Measurements from ENCODE around the gene PI16. TPM values are rescaled to one million over a fixed set of nuclear protein-coding genes. Genes with fewer than 3 reads are reported as not detected.

The PI16 gene
- total RNA-seq, 2 donors from 2014 or later = 0.30 to 1.7 TPM

DNA sequence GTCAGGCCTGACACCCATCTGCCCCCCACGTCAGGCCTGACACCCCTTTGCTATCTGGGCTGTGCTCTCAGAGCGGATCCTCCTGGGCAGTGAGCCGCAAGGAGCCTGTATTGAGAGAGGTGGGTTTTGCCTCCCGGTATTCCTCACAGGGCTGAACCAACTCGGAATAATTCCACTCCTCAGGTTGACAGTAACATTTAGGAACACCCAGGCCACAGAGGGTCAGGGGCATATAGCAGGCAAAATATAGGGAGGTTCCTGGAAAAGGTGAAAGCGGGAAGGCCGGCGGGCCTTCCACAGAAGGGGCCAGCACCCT lies 44.1 kb downstream of the PI16 start:
- ATAC-seq (no peak), DNase-seq (ENCODE audit: low spot score in 2 of 2) (no peak)
- Mint-ChIP-seq H3K9me3 (no peaks in the 10 kb centered on the region), H3K36me3 (no peaks in the 10 kb centered on the region), H3K27ac (no peak overlapping the region)

GRCh38 chr6:36999061-36999750 lies 44.7 kb downstream of the PI16 start:
- Mint-ChIP-seq H3K36me3 (no peaks in the 10 kb centered on the region), H3K9me3 (no peaks in the 10 kb centered on the region), H3K27ac (no peak overlapping the region)
- ATAC-seq (no peak), DNase-seq (ENCODE audit: low spot score in 2 of 2) (no peak)

- DNase-seq (ENCODE audit: low spot score in 2 of 2) (no peak), ATAC-seq (no peak)
- Mint-ChIP-seq H3K36me3 (no peaks in the 10 kb centered on the region), H3K9me3 (no peaks in the 10 kb centered on the region), H3K27ac (no peak overlapping the region)
Measured at GRCh38 chr6:36999751-37000125, 45.2 kb downstream of the PI16 start.

DNA sequence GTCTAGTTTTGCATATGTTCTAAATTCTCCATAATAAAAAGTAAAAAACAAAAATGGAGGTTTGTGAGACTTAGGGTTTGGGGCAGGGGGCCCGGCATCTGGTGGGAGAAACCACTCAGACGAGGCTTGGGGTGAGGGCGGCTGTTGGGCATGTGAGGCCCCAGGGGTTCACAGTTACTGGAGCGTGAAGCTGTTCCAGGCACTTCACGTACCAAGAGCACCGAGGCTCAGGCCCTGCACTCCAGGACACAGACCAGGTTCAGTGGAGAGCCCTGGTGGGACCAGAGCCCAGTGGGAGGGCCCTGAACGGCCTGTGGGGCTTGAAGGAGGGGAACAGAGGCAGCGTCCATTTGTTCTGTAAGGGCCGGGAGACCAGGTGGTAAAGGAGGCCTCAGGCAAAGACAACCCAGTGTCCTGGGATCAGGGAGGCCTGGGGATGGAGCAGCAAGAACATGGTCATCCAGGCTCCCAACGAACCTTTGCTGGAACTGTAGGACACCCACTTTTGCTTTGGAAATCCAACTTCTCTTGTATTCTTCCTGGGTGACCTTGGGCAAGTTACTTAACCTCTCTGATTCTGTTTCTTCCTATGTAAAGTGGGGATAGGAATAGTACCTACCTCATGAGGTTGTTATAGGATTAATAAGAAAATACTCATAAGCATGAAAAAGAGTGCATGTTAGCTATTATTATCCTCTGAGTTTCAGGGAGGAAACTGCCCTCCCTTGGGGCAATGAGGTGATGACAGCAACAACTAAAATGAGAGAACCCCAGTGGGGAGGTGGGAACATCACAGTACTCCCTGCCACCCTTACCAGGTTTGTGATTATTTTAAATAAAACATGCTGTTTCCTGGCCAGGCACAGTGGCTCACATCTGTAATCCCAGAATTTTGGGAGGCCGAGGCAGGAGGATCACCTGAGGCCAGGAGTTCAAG lies 49.8 kb downstream of the PI16 start:
- no peaks in the 10 kb centered on the region for H3K36me3 Mint-ChIP-seq
- ATAC-seq (no peak), DNase-seq (ENCODE audit: low spot score in 2 of 2) (no peak)
- peak overlapping the region in 1 of 2 donors; percentile 25 for H3K27ac Mint-ChIP-seq
- H3K9me3 Mint-ChIP-seq = no peaks in the 10 kb centered on the region

DNA sequence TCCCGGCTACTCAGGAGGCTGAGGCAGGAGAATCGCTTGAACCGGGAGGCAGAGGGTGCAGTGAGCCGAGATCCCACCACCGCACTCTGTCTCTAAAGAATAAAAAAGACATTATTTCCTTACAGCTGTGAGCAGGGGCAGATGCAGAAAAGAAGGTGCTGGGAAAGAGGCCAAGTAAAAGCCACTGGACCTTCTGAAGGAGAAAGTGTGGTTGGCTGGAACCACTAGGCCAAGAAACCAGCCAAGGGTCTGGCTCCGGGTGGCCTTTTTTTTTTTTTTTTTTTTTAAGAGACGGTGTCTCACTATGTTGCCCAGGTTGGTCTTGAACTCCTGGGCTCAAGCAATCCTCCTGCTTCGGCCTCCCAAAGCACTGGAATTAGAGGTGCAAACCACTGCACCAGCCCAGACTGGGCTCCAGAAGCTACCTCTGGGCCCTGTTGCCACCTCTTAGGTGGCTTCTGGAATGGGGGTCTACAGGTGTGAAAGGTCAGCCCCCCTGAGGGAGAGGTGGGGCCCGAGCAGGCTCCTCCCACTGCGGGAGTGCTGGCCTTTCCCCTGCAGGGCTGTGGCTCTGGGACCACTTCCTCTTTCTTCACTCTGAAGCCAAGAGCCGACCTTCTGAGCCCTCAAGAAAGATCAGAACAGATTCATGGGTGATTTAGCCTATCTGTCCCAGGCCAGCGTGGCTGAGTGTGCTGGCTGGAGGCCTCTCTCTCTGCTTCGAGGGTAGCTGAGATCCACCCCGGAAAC lies 50.7 kb downstream of the PI16 start, which contains the start of gene FGD2:
TSS of gene FGD2 (plus strand) at position 595 of the 750 bp plus-strand sequence. CDS start 163 bp downstream, outside the sequence.
- Mint-ChIP-seq H3K36me3 (no peaks in the 10 kb centered on the region), H3K9me3 (no peaks in the 10 kb centered on the region), H3K27ac (peak within 1 kb of the TSS; percentile 33 to 36)
- DNase-seq (ENCODE audit: low spot score in 2 of 2) = no peak
- ATAC-seq = no peak

DNA sequence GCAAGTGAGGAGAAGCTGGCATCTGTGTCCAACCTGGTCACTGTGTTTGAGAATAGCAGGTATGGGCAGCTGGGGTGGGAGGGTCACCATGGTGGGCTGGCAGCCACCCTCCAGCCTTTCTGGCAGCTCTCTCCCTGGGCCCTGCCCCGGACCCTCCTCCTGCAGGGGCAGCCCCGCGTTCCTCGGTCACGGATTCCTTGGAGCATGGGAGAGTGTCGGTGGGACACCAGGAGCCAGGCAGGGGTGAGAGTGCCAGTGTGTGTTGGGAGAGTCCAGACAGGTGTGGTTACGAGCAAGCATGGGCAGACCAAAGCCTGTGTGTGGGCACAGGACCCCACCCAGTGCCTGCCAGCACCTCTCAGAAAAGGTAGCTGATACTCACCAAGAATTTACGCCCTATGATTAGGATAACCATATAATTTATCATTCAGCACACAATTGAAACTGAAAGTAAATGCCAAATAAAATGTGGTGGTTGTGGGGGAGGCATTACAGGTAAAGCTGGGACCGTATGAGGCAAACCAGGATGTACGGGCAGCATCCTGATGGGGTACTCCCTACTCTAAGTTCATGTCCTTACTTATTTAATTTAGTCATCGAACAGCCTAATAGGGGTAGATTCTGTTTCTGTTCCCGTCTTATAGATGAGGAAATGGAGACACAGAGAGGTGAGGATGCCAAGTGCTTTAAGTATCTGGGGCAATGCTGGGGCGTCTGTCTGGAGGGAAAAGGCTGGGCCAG lies 51.5 kb downstream of the PI16 start:
- peak overlapping the region; percentile 33 to 36 for H3K27ac Mint-ChIP-seq
- no peaks in the 10 kb centered on the region for H3K36me3 Mint-ChIP-seq
- DNase-seq (ENCODE audit: low spot score in 2 of 2) (no peak), ATAC-seq (peak; percentile 49 to 62)
- H3K9me3 Mint-ChIP-seq = no peaks in the 10 kb centered on the region

DNA sequence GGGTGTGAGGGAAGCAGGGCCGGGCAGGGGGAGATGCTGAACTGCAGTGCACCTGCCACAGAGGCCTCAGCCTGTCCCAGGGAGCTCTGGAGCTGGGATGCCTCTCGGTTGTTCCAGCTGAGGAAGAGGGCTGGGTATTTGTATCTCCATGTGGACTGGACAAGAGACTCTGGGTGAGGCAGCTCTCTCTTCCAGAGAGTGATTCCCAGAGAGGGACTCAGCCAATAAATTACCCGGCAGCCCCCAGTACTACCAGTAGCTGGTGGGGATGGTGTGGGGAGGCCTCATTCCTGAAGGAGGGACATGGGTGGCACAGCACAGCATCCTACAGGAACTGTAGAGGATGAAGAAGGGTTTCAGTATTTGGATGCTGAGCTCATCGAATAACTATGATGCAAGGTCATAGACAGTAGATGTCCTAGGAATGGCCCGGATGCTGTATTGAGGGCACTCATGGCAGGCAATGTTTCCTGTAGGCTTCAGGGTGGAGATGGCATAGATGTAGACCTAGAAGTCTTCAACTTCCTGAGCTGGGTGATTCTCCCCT lies 52.3 kb downstream of the PI16 start:
- ATAC-seq (no peak), DNase-seq (ENCODE audit: low spot score in 2 of 2) (no peak)
- no peaks in the 10 kb centered on the region for H3K9me3 Mint-ChIP-seq
- H3K36me3 Mint-ChIP-seq = no peaks in the 10 kb centered on the region
- H3K27ac Mint-ChIP-seq = peak overlapping the region in 1 of 2 donors; percentile 34

- H3K36me3 Mint-ChIP-seq = no peaks in the 10 kb centered on the region
- H3K27ac Mint-ChIP-seq = peak overlapping the region in 1 of 2 donors; percentile 34
- no peak for DNase-seq (ENCODE audit: low spot score in 2 of 2)
- H3K9me3 Mint-ChIP-seq = no peaks in the 10 kb centered on the region
- peak in 1 of 2 donors; percentile 43 for ATAC-seq
Measured at GRCh38 chr6:37007340-37008043, 53.0 kb downstream of the PI16 start.

DNA sequence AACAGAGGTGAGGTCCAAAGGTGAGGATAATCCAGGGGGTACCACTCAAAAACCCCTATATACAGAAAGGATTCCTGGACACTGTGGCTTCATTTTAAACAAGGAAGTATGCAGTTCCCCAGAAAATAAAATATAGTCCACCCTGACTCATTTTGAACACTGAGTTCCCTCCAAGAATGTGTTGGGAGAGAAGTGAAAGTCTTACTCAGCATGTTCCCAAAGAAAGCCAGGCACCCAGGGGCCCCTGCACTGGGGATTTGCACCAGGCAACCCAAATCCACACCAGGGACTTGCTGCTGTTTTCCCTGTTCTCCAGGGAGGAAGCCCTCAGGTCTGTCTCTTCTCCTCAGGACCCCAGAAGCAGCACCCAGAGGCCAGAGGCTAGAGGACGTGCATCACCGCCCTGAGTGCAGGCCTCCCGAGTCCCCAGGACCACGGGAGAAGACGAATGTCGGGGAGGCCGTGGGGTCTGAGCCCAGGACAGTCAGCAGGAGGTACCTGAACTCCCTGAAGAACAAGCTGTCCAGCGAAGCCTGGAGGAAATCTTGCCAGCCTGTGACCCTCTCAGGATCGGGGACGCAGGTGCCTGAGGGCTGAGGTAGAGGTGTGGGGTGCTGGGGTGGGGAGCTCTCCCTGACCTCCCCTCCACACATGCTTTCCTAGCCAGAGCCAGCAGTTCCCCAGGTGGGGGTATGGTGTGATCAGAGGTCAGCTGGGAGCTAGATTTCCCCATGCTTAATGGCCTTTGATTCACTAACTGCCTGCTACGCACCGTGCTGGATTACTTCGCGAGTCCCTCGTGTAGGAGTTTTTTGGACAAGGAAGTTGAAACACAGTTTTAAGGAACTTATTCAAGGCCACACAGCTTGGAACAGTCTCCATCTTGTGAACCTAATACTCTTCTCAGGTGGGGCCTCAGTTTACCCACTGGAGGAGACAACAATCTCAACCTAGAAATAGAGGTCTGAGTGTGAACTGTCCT lies 54.2 kb downstream of the PI16 start:
- Mint-ChIP-seq H3K36me3 (no peaks in the 10 kb centered on the region), H3K9me3 (no peaks in the 10 kb centered on the region), H3K27ac (peak overlapping the region in 1 of 2 donors; percentile 44)
- no peak for ATAC-seq
- DNase-seq (ENCODE audit: low spot score in 2 of 2) = no peak

DNA sequence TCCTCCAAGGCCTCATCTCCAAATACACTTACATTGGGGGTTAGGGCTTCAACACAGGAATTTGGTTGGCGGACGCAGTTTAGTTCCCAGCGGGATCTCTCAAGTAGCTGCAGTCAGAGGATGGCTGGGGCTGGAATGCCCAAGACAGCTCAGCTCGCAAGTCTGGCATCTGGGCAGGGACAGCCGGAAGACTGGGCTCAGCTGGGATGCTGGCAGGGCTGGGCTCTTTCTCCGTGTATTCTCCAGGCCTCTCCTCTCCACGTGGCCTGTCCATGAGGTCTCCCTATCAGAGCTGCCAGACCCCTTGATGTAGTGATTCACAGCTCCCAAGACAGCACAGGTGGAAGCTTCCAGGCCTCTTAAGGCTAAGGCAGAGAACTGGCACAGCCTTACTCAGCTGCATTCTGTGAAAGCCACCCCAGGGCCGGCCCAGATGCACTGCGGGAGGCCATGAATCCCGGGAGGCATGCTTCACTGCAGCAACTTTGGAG lies 55.9 kb downstream of the PI16 start:
- no peak for DNase-seq (ENCODE audit: low spot score in 2 of 2)
- ATAC-seq = no peak
- Mint-ChIP-seq H3K9me3 (no peaks in the 10 kb centered on the region), H3K36me3 (no peaks in the 10 kb centered on the region), H3K27ac (no peak overlapping the region)

DNA sequence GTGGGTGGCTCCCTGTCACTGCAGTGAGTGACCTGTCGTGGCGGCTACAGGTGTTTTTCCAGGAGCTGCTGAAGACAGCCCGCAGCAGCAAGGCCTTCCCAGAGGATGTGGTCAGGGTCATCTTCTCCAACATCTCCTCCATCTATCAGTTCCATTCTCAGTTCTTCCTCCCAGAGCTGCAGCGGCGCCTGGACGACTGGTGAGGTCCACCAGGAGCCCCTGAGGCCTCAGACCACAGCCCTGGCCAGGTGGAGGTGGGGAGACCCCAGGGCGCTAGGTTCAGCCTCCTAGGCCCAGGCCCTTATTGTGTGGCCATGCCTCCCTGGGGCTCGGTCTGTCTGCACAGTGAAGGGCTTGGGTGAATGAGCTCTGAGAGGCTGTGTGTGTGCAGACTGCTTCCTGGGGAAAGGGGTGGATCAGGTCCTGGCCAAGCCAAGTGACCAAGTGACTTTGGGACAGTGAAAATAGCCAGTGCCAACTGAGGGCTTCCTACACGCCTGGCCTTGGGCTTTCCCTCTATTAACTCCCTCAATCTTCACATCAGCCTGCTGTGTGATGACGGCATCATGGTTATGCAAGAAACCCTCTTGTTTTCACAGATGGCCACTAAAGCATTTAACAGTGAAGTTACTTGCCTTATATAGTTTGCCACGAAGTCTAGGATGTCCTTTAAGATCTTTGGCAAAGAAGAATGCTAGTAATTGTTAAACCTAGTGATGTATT lies 57.3 kb downstream of the PI16 start:
- DNase-seq (ENCODE audit: low spot score in 2 of 2) (no peak), ATAC-seq (no peak)
- no peaks in the 10 kb centered on the region for H3K9me3 Mint-ChIP-seq
- no peaks in the 10 kb centered on the region for H3K36me3 Mint-ChIP-seq
- no peak overlapping the region for H3K27ac Mint-ChIP-seq

GRCh38 chr6:37013516-37014491 lies 59.3 kb downstream of the PI16 start:
- Mint-ChIP-seq H3K36me3 (no peaks in the 10 kb centered on the region), H3K9me3 (no peaks in the 10 kb centered on the region), H3K27ac (no peak overlapping the region)
- ATAC-seq = no peak
- no peak for DNase-seq (ENCODE audit: low spot score in 2 of 2)

All from activated naive CD4-positive, alpha-beta T cell treated with anti-CD3 and anti-CD28 coated beads, Interleukin-2, amount 50 U/mL, for 72 hours (primary cell).